ENCODE measurements around the gene MPG.

DNA sequence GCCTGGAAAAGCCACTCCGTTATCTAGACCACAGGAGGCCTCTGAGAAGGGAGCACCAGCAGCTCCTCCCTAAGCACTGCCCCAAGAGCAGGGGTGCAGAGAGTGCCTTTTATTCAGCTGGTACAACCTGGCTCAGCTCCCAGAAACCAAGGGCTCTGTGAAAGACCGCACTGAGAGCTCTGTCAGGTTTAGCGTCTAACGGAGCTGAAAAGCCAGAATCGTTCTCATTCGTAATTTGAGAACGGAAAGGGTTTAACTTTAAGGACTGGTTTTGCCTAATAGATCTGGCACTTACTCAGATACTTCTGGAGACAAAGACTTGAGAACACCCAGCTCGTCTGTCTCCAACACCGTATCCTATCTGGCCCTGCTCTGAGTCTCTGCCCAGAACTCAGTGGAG is 13.5 kb downstream of the MPG start:
- no peak for TF ChIP-seq EP300 (IDR thresholded peaks at IDR 0.05; ENCODE audit: borderline replicate concordance in 1 of 2, low read depth in 1 of 2, low read length in 1 of 2)
- no peak for TF ChIP-seq SIN3A (IDR thresholded peaks at IDR 0.05; ENCODE audit: borderline replicate concordance, low read depth, low read length)
- TF ChIP-seq, protein P1, sequence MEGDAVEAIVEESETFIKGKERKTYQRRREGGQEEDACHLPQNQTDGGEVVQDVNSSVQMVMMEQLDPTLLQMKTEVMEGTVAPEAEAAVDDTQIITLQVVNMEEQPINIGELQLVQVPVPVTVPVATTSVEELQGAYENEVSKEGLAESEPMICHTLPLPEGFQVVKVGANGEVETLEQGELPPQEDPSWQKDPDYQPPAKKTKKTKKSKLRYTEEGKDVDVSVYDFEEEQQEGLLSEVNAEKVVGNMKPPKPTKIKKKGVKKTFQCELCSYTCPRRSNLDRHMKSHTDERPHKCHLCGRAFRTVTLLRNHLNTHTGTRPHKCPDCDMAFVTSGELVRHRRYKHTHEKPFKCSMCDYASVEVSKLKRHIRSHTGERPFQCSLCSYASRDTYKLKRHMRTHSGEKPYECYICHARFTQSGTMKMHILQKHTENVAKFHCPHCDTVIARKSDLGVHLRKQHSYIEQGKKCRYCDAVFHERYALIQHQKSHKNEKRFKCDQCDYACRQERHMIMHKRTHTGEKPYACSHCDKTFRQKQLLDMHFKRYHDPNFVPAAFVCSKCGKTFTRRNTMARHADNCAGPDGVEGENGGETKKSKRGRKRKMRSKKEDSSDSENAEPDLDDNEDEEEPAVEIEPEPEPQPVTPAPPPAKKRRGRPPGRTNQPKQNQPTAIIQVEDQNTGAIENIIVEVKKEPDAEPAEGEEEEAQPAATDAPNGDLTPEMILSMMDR (IDR thresholded peaks at IDR 0.05), result no peak
- TF ChIP-seq, protein P2, sequence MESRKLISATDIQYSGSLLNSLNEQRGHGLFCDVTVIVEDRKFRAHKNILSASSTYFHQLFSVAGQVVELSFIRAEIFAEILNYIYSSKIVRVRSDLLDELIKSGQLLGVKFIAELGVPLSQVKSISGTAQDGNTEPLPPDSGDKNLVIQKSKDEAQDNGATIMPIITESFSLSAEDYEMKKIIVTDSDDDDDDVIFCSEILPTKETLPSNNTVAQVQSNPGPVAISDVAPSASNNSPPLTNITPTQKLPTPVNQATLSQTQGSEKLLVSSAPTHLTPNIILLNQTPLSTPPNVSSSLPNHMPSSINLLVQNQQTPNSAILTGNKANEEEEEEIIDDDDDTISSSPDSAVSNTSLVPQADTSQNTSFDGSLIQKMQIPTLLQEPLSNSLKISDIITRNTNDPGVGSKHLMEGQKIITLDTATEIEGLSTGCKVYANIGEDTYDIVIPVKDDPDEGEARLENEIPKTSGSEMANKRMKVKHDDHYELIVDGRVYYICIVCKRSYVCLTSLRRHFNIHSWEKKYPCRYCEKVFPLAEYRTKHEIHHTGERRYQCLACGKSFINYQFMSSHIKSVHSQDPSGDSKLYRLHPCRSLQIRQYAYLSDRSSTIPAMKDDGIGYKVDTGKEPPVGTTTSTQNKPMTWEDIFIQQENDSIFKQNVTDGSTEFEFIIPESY (IDR thresholded peaks at IDR 0.05; ENCODE audit: borderline replicate concordance, low read depth), result no peak
- TF ChIP-seq SMC3 (IDR thresholded peaks at IDR 0.05; ENCODE audit: low read depth, low read length), result no peak
- no peak for TF ChIP-seq EZH2phosphoT487 (IDR thresholded peaks at IDR 0.05; ENCODE audit: borderline replicate concordance, low read depth)
- TF ChIP-seq, protein P3, sequence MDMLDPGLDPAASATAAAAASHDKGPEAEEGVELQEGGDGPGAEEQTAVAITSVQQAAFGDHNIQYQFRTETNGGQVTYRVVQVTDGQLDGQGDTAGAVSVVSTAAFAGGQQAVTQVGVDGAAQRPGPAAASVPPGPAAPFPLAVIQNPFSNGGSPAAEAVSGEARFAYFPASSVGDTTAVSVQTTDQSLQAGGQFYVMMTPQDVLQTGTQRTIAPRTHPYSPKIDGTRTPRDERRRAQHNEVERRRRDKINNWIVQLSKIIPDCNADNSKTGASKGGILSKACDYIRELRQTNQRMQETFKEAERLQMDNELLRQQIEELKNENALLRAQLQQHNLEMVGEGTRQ (IDR thresholded peaks at IDR 0.05; ENCODE audit: borderline replicate concordance, low read depth, low read length), result no peak
- TF ChIP-seq MXI1 (IDR thresholded peaks at IDR 0.05; ENCODE audit: low read depth, low read length), result no peak
- TF ChIP-seq CHD2 (IDR thresholded peaks at IDR 0.05; ENCODE audit: low read length, partially characterized antibody), result no peak
- TF ChIP-seq, protein P4, sequence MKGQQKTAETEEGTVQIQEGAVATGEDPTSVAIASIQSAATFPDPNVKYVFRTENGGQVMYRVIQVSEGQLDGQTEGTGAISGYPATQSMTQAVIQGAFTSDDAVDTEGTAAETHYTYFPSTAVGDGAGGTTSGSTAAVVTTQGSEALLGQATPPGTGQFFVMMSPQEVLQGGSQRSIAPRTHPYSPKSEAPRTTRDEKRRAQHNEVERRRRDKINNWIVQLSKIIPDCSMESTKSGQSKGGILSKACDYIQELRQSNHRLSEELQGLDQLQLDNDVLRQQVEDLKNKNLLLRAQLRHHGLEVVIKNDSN (IDR thresholded peaks at IDR 0.05; ENCODE audit: borderline replicate concordance, low read depth), result no peak
- no peak for TF ChIP-seq TCF12 (IDR thresholded peaks at IDR 0.05)
- no peak for TF ChIP-seq FOXJ3 (CRISPR knock-in tag; IDR thresholded peaks at IDR 0.05)
- TF ChIP-seq YY1 (IDR thresholded peaks at IDR 0.05; ENCODE audit: low read depth), result no peak
